WI38 (cell line): ENCODE data around the gene RFX6.
"Not testable (repeated sequence)": the region's sequence is repeated elsewhere in the genome, so short reads cannot be mapped to it uniquely, and the experiment has no call there.

Experiments used
- H3K4me3 ChIP-seq: 2 replicates; pipeline ENCODE4 v1.5.1; 2011; ENCODE audit warnings: low read depth, mild to moderate bottlenecking, control low read depth, low read length
- TF ChIP-seq, protein P1 (sequence below): IDR thresholded peaks from 2 replicates; pipeline ENCODE4 v1.5.1; 2012; ENCODE audit warnings: low read depth, mild to moderate bottlenecking, control low read depth, low read length

Gene RFX6, protein sequence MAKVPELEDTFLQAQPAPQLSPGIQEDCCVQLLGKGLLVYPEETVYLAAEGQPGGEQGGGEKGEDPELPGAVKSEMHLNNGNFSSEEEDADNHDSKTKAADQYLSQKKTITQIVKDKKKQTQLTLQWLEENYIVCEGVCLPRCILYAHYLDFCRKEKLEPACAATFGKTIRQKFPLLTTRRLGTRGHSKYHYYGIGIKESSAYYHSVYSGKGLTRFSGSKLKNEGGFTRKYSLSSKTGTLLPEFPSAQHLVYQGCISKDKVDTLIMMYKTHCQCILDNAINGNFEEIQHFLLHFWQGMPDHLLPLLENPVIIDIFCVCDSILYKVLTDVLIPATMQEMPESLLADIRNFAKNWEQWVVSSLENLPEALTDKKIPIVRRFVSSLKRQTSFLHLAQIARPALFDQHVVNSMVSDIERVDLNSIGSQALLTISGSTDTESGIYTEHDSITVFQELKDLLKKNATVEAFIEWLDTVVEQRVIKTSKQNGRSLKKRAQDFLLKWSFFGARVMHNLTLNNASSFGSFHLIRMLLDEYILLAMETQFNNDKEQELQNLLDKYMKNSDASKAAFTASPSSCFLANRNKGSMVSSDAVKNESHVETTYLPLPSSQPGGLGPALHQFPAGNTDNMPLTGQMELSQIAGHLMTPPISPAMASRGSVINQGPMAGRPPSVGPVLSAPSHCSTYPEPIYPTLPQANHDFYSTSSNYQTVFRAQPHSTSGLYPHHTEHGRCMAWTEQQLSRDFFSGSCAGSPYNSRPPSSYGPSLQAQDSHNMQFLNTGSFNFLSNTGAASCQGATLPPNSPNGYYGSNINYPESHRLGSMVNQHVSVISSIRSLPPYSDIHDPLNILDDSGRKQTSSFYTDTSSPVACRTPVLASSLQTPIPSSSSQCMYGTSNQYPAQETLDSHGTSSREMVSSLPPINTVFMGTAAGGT

DNA sequence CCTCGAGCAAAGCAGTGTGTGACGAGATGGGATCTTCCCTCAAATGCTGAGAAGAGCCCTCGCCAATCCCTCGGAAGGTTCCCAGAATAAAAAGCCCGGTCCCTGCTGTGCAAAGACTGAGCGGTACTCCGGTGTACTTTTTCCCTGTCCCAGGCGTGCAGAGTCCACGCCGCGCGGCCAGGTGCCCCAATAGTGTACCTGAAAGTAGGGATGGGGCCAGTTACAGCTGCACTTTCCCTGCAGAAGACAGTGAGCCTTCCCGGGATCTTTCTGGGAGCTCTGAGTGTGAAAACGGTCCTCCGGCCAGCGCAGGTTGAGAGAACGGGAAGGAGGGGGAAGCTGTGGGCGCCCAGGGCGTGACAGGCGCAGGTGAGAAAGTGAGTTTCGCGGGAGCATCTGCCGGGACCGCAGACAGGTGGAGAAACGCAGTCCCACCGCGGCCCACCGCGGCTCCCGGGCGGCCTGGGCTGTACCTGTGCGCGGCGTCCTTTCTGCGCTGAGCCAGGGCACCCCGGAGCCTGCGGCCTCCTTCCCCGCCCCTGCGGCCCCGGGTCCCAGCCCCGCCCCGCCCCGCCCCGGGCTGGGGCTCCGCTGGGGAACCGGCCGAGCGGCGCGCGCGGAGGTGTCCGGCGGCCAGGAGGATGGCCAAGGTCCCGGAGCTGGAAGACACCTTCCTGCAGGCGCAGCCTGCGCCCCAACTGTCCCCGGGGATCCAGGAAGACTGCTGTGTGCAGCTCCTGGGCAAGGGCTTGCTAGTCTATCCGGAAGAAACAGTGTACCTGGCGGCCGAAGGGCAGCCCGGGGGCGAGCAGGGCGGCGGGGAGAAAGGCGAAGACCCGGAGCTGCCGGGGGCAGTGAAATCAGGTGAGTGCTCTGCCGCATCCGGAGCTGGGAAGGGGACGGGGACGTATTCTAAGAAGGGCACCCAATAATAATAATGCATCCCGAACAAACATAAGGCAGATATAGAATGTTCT lies at the start of gene RFX6:
RFX6 (plus strand) TSS at position 608 of the 977 bp plus-strand sequence; CDS start at position 642, 34 bp downstream.
- no peak within 1 kb of the TSS for H3K4me3 ChIP-seq
- TF ChIP-seq, protein P1, sequence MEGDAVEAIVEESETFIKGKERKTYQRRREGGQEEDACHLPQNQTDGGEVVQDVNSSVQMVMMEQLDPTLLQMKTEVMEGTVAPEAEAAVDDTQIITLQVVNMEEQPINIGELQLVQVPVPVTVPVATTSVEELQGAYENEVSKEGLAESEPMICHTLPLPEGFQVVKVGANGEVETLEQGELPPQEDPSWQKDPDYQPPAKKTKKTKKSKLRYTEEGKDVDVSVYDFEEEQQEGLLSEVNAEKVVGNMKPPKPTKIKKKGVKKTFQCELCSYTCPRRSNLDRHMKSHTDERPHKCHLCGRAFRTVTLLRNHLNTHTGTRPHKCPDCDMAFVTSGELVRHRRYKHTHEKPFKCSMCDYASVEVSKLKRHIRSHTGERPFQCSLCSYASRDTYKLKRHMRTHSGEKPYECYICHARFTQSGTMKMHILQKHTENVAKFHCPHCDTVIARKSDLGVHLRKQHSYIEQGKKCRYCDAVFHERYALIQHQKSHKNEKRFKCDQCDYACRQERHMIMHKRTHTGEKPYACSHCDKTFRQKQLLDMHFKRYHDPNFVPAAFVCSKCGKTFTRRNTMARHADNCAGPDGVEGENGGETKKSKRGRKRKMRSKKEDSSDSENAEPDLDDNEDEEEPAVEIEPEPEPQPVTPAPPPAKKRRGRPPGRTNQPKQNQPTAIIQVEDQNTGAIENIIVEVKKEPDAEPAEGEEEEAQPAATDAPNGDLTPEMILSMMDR: no peak

DNA sequence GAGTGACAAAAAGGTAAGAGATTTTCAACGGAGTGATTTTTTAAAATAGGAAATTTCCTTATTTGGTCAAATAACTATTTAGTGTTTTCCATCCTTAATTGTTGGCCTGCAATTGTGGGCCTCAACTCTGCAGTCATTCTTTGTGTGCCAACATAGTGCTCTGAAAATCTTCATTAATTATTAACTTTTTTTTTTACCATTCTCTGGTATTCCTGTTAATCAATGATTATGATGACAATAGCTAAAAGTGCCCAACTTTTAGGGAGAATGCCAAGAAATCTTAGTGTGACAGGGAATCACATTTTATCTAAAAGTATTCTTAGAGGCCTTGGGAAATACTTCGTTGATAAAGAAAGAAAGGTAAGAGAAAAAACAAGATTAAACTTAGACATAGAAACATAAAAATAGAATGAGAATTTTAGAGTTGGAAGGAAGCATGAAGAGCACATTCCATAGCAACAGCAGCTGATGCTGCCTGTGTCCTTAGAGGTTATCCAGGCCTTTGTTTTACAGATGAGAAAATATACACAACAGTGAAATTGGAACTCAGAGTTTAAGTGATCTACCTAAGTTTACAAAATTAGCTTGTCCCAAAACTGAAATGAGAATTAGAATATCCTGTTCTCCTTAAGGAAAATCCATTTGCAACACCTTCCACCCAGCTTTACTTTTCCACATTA lies 49.3 kb upstream of the RFX6 start:
- TF ChIP-seq, protein P1: no peak
- no peak overlapping the region for H3K4me3 ChIP-seq

DNA sequence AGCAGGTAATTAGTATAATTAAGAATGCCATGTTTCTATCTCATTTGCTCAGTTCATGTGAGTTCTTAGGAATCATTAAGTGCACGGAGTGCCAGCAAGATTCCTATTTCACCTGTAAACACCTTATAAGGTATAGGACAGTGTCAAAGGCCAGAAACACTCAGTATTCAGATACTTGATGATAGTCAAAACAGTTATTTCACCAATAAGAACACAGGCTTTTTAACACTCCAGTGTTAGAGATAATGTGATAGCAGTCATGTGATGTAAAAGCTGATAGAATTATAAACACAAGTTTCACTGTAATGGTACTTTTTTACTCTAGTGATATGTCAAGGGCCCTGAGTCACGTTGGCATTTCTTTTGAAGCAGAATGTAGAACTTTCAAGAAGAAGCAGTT lies 48.1 kb upstream of the RFX6 start, which contains the start of gene GPRC6A:
GPRC6A (minus strand) TSS at position 101 of the 400 bp plus-strand sequence; CDS start at position 31, 70 bp downstream.
- H3K4me3 ChIP-seq: no peak within 1 kb of the TSS
- TF ChIP-seq, protein P1: no peak

DNA sequence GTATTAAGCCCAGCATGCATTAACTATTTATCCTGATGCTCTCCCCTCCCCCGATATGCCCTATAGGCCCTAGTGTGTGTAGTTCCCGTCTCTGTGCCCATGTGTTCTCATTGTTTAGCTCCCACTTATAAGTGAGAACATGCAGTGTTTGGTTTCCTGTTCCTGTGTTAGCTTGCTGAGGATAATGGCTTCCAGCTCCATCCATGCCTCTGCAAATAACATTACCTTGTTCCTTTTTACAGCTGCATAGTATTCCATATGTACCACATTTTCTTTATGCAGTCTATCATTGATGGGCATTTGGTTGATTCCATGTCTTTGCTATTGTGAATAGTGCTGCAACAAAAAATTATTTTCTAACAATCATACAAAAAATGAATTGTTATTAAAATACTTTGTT lies 42.5 kb upstream of the RFX6 start:
- H3K4me3 ChIP-seq: not testable (repeated sequence)

DNA sequence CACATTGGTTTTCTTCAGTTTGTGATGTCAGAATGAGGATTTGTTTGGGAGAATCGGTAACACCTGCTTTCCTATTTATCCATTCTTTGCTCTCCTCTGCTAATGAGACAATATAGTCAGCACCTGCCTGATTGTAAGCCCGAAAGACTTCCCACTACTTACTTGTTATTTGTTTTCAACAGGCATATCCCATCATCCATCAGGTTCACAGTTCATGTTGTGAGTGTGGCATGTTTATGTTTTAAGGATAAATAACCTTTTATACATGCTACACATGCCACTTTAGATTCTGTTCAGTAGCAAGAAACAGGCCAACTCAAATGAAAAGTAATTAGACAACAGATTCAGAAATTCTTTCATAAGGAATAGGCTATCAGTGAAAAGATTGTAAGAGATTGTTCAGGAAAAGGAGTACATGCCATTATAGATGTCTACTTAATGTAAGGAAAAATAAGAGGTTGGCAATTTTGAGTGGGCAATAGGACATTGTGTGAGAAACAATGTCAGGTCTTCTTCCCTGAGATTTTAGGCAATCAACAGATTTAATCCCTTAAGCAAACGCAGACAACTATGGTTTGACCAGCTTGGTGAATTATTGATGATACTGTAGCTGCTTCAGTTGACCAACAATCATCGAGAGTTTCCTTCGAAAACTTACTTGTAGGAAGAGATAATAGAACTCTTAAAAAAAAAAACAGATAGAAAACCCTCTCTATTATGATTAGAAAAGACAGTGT lies 40.3 kb upstream of the RFX6 start:
- H3K4me3 ChIP-seq: no peak overlapping the region
- TF ChIP-seq, protein P1: no peak

DNA sequence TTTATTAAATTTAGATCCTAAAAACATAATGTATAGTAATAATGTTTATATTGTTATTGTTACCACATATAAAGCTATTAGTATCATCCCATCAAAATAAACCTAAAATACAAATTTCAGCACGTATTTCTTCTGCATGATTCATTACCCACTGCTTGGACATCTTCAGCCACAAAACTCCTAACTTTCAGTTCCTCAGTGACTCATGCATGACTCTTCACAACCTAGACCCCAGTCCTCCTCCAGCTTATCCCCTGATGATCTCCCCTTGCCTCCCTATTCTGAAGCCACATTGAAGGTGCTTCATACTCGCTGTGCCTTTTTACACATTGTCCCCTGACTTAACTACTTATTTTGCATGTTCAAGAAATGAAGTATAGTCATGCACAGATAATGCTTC lies 37.0 kb upstream of the RFX6 start:
- H3K4me3 ChIP-seq: no peak overlapping the region
- TF ChIP-seq, protein P1: no peak
